NCI-H510A (cell line): Measurements from ENCODE around the gene PPP6C.
"Not testable (repeated sequence)": the region's sequence is repeated elsewhere in the genome, so short reads cannot be mapped to it uniquely, and the experiment has no call there.

Experiments used
- DNase-seq: peaks from one replicate; lab custom pipeline; 2025; lab: John Stamatoyannopoulos, UW

The PPP6C gene

GRCh38 chr9:125141751-125142150 lies 47.9 kb downstream of the PPP6C start:
- DNase-seq = no peak

DNA sequence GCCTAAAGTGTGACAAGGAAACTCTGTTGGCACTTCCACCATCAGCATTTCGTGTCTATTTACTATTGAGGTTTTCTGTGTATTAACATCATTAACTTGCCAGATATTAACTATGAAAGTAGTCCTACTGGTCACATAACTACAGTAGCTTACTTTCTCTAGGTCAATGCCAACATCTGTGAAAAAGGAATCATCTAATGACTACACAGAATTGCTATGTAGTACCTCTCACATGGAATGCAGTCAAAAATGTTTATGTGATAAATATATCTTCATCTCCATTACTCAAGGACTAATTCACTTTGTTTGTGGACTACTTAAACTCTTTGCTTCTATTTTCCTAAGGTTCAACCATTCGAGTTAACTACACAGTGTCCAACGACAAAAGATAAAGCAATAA lies 48.4 kb downstream of the PPP6C start:
- no peak for DNase-seq

GRCh38 chr9:125140576-125140975 lies 49.0 kb downstream of the PPP6C start:
- no peak for DNase-seq

- no peak for DNase-seq
Measured at GRCh38 chr9:125137200-125137599, 52.4 kb downstream of the PPP6C start.

GRCh38 chr9:125134976-125135375 lies 54.6 kb downstream of the PPP6C start:
- no peak for DNase-seq

GRCh38 chr9:125133403-125134329 lies 55.9 kb downstream of the PPP6C start:
- DNase-seq = no peak

- DNase-seq = no peak
Measured at GRCh38 chr9:125131778-125132177, 57.8 kb downstream of the PPP6C start.

DNA sequence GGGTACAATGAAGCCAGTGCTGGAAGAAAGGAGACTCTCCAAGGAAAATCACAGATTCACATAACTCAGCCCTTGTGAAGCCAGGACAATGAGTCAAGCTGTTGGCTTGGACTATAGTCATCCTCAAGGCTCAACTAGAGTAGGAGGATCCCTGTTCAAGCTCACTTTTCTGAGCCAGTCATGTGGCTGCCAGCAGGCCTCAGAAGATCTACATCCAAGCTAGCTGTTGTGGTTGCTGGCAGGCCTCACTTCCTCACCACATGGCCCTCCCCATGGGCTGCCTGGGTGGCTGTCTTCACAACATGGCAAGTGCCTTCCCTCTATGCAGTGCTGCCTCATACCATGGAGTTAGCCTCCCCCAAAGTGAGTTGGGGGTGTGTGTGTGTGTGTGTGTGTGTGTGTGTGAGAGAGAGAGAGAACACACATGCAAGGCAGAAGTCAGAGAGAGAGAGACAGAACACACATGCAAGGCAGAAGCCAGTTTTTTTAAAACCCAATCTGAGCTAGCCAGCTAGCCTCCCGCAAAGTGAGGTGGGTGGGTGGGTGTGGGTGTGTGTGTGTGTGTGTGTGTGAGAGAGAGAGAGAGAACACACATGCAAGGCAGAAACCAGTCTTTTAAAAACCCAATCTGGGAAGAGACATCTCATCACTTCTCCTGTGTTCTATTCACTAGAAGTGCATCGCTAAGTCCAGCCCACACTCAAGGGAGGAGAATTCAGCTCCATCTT lies 63.4 kb downstream of the PPP6C start:
- no peak for DNase-seq

DNA sequence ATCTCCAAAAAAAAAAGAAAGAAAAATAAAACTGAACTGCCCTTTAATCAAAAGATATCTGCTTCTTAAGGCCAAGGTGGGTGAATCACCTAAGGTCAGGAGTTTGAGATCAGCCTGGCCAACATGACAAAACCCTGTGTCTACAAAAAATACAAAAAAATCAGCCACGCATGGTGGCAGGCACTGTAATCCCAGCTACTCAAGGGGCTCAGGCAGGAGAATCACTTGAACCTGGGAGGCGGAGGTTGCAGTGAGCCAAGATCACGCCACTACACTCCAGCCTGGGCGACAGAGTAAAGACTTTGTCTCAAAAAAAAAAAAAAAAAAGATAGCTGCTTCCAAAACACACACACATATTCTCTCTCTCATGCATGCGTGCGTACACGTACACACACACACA lies 64.1 kb downstream of the PPP6C start:
- DNase-seq = no peak

GRCh38 chr9:125121146-125121545 lies 68.5 kb downstream of the PPP6C start:
- DNase-seq = no peak

- no peak for DNase-seq
Measured at GRCh38 chr9:125119643-125120286, 69.8 kb downstream of the PPP6C start.

GRCh38 chr9:125118696-125119095 lies 70.9 kb downstream of the PPP6C start:
- not testable (repeated sequence) for DNase-seq

- DNase-seq = not testable (repeated sequence)
Measured at GRCh38 chr9:125114503-125114902, 75.1 kb downstream of the PPP6C start.

DNA sequence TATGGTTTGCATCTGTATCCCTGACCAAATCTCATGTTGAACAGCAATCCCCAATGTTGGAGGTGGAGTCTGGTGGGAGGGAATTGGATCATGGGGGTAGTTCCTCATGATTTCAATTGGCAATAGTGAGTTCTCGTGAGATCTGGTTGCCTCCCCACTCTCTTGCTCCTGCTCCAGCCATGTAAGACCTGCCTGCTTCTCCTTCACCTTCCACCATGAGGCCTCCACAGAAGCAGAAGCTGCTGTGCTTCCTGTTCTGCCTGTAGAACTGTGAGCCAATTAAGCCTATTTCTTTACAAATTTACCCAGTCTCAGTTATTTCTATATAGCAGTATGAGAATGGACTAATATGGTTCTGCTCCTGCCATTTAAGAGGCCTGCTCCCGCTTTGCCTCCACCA lies 79.1 kb downstream of the PPP6C start:
- DNase-seq = no peak

GRCh38 chr9:125108541-125108940 lies 81.1 kb downstream of the PPP6C start:
- DNase-seq = not testable (repeated sequence)

GRCh38 chr9:125106285-125106893 lies 83.2 kb downstream of the PPP6C start:
- DNase-seq = no peak

DNA sequence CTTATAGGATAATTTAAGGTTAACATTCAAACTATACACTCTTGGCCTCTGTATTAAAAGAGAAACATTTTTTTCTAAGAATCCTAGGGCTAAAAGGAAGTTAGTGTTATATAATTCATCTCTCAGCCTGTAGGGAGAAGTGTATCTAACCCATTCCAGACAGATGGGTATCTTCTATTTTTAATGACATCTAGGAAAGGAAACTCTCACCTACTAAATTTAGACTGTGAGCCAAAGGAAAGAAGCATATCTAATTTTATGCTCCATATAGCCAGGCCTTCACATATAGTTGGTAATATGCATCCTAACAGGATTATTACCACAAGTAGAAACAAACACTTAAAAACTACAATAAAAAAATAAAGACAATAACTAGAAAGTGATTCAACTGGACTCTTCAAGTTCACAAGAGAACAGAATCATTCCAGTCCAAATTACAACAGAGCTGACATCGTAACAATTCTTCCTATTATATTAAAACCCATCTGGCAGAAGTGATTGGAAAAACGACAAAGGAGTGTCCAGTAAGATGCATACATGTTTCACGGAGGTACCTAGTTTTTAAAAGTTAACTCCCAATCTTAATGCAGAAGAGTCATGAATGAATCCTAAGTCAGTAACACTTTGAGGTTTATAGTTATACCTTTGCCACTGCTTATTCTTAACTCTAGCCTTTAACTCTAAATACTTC lies 85.7 kb downstream of the PPP6C start:
- no peak for DNase-seq

GRCh38 chr9:125103021-125103420 lies 86.6 kb downstream of the PPP6C start:
- DNase-seq = no peak

GRCh38 chr9:125100822-125101221 lies 88.8 kb downstream of the PPP6C start:
- no peak for DNase-seq

DNA sequence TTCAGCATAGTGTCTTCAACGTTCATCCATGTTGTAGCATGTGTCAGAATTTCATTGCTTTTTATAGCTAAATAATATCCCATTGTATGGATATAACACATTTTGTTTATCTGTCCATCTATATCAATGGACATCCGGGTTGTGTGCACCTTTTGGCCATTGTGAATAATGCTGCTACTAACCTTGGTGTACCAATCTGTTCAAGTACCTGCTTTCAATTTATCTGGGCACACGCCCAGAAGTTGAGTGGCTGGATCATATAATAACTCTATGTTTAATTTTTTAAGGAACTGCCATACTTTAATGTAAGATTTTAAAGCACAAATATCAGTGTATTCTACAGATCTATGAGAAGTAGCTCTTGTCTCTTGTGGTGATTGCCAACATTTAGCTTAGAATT lies 89.8 kb downstream of the PPP6C start:
- DNase-seq = no peak
